Endothelial cell of umbilical vein (primary cell): ENCODE measurements around the gene MCC. TPM values are rescaled to one million over a fixed set of nuclear protein-coding genes. Genes with fewer than 3 reads are reported as not detected.

Experiments used
- BruUV-seq: library from RNA; stranded (reverse); fragments of 400-500 nt; replicated peaks from 2 replicates; lab custom pipeline; 2021; lab: Mats Ljungman, UMichigan
- CTCF ChIA-PET: fragments of 300-600, 350-600 bp; sonication (Branson Sonifier 250); formaldehyde crosslinking; loops from one replicate; lab custom pipeline; 2021; ENCODE audit warnings: antibody characterized with exemption, inconsistent platforms; lab: Charles Lee
- POLR2A ChIA-PET: fragments of 300-600, 350-600 bp; sonication (Branson Sonifier 250); formaldehyde crosslinking; loops from one replicate; lab custom pipeline; 2021; ENCODE audit warnings: antibody characterized with exemption, inconsistent platforms; lab: Charles Lee
- DNase-seq: peaks from one replicate; pipeline ENCODE4 v3.0.0-alpha.2; 2011; ENCODE audit warnings: low read depth, low spot score
- FAIRE-seq: peaks from 2 replicates; lab custom pipeline; 2011; peaks lifted over from hg19 to GRCh38; lab: Jason Lieb, UNC
- H2AFZ ChIP-seq: 2 replicates; pipeline ENCODE4 v1.6.0; 2012; ENCODE audit warnings: low read depth, low read length, control low read depth, inconsistent platforms
- H3K27ac ChIP-seq: 2 replicates; pipeline ENCODE4 v1.5.1; 2011; ENCODE audit warnings: low read depth, mild to moderate bottlenecking, control low read depth, low read length, moderate library complexity; ENCODE audit not compliant: insufficient read depth
- H3K27me3 ChIP-seq, 2 experiments: 2 replicates each; pipeline versions ENCODE4 v1.6.0 to v1.6.1; 2011; ENCODE audit warnings: low read length in 2 of 2, mixed read lengths in 1 of 2; ENCODE audit not compliant: control insufficient read depth in 2 of 2, insufficient read depth in 2 of 2
- H3K36me3 ChIP-seq, 2 experiments: 2 replicates in 1 of 2; 3 replicates in 1 of 2; pipeline ENCODE4 v1.5.1; 2011; ENCODE audit warnings: low read length in 2 of 2, mild to moderate bottlenecking in 1 of 2, moderate library complexity in 1 of 2; ENCODE audit not compliant: control insufficient read depth in 2 of 2, insufficient read depth in 2 of 2; ENCODE audit errors: extremely low read depth in 1 of 2
- H3K4me1 ChIP-seq: 3 replicates; pipeline ENCODE4 v1.5.1; 2011; ENCODE audit warnings: mild to moderate bottlenecking, low read length; ENCODE audit not compliant: control insufficient read depth, insufficient read depth; ENCODE audit errors: extremely low read depth
- H3K4me2 ChIP-seq: 2 replicates; pipeline ENCODE4 v1.6.1; 2011; ENCODE audit warnings: low read length, control low read depth, mixed read lengths; ENCODE audit not compliant: insufficient read depth
- H3K4me3 ChIP-seq, 3 experiments: fragments of 200-600 bp in 1 of 3; sonication (generic), shearing (Covaris generic) in 1 of 3; replicated peaks in 1 of 3; 2 replicates each; pipeline ENCODE4 v1.5.1; 2011 to 2016; ENCODE audit warnings: control low read depth in 3 of 3, low read length in 3 of 3, mild to moderate bottlenecking in 2 of 3, inconsistent platforms in 1 of 3, low read depth in 1 of 3, moderate library complexity in 1 of 3; ENCODE audit not compliant: insufficient read depth in 1 of 3
- H3K79me2 ChIP-seq: 2 replicates; pipeline ENCODE4 v1.6.0; 2012; ENCODE audit warnings: low read length, inconsistent platforms; ENCODE audit not compliant: control insufficient read depth, insufficient read depth
- H3K9ac ChIP-seq: replicated peaks from 2 replicates; pipeline ENCODE3; 2011; ENCODE audit warnings: low read length, control low read depth; ENCODE audit not compliant: insufficient read depth; ENCODE audit errors: extremely low read depth
- H3K9me1 ChIP-seq: replicated peaks from 3 replicates; pipeline ENCODE4 v1.6.0; 2011; ENCODE audit warnings: mild to moderate bottlenecking, low read length; ENCODE audit not compliant: control insufficient read depth, insufficient read depth; ENCODE audit errors: extremely low read depth
- H3K9me3 ChIP-seq: replicated peaks from 2 replicates; pipeline ENCODE4 v1.5.1; 2012; ENCODE audit warnings: low read length, inconsistent platforms; ENCODE audit not compliant: control insufficient read depth, insufficient read depth
- H4K20me1 ChIP-seq: replicated peaks from 2 replicates; pipeline ENCODE3; 2011; ENCODE audit warnings: mild to moderate bottlenecking, low read length; ENCODE audit not compliant: control insufficient read depth, insufficient read depth; ENCODE audit errors: extremely low read depth
- CTCF ChIP-seq, 2 donors: IDR thresholded peaks; 1 replicate in 1 of 2; 2 replicates in 1 of 2; pipeline ENCODE4 v1.5.1; 2011; ENCODE audit warnings: low read length in 2 of 2, mild to moderate bottlenecking in 2 of 2, moderate library complexity in 2 of 2, control low read depth in 1 of 2, inconsistent platforms in 1 of 2, low read depth in 1 of 2; ENCODE audit not compliant: insufficient read depth in 1 of 2; ENCODE audit errors: extremely low read depth in 1 of 2
- EZH2 ChIP-seq: IDR thresholded peaks from 2 replicates; pipeline ENCODE4 v1.6.1; 2012; ENCODE audit warnings: borderline replicate concordance, low read depth, mild to moderate bottlenecking, moderate library complexity, low read length, inconsistent platforms; ENCODE audit not compliant: severe bottlenecking
- FOS ChIP-seq: IDR thresholded peaks from 2 replicates; pipeline ENCODE4 v1.6.1; 2011; ENCODE audit warnings: mild to moderate bottlenecking, low read length, moderate library complexity, borderline replicate concordance; ENCODE audit not compliant: insufficient read depth
- GATA2 ChIP-seq: IDR thresholded peaks from 2 replicates; pipeline ENCODE4 v1.7.0; 2011; ENCODE audit warnings: low read depth, mild to moderate bottlenecking, moderate library complexity, mixed read lengths, low read length; ENCODE audit not compliant: insufficient read length, insufficient read depth
- JUN ChIP-seq: IDR thresholded peaks from 2 replicates; pipeline ENCODE4 v1.6.1; 2011; ENCODE audit warnings: borderline replicate concordance, low read depth; ENCODE audit not compliant: insufficient read length, insufficient read depth
- MAX ChIP-seq: IDR thresholded peaks from 2 replicates; pipeline ENCODE4 v1.6.1; 2011; ENCODE audit not compliant: insufficient read depth, insufficient read length
- MYC ChIP-seq: IDR thresholded peaks from one replicate; pipeline ENCODE4 v1.6.1; 2011; ENCODE audit warnings: mild to moderate bottlenecking, low read depth, low read length
- POLR2A ChIP-seq: IDR thresholded peaks from 2 replicates; pipeline ENCODE4 v1.6.1; 2012; ENCODE audit warnings: low read depth, mild to moderate bottlenecking, control low read depth, low read length
- POLR2AphosphoS5 ChIP-seq: IDR thresholded peaks from 2 replicates; pipeline ENCODE4 v1.6.1; 2012; ENCODE audit warnings: low read depth, mild to moderate bottlenecking, control low read depth, low read length, moderate library complexity; ENCODE audit not compliant: insufficient read depth
- dilution Hi-C: fragments of 300-500 bp; cut with MboI; formaldehyde crosslinking; loops from one replicate; pipeline ENCODE4 v1.15.0; 2019; ENCODE audit warnings: low sequenced_read_pairs; ENCODE audit not compliant: extremely low pct_ligation_motif_present
- intact Hi-C: fragments of 100-400 bp; cut with micrococcal nuclease; formaldehyde crosslinking; loops from one replicate; pipeline ENCODE4 v1.10.0; 2022
- polyA plus RNA-seq, 4 experiments: library from polyadenylated mRNA; depleted of rRNA in 3 of 4; stranded (reverse) in 3 of 4; unstranded in 1 of 4; fragments of >200 nt; gene quantifications; 2 replicates each; pipeline versions ENCODE4 v1.2.1 to v1.2.3, GENCODE V29; 2011 to 2012; ENCODE audit warnings: missing spikeins in 1 of 4
- total RNA-seq: library from RNA; stranded (reverse); gene quantifications from 2 replicates; pipeline ENCODE4 v1.2.3, GENCODE V29; 2021

Gene MCC
- total and polyA plus RNA-seq, 2 donors (not counting 3 experiments of a cell fraction or from before 2014, with no cell fraction given), result 6.9 to 27.5 TPM

- POLR2A ChIA-PET, result no interaction called here
Observed at GRCh38 chr5:113359419-113359818, 128.8 kb downstream of the MCC start.

More at GRCh38 chr5:113359419-113359818, 128.8 kb downstream of the MCC start:
- Histone ChIP-seq H2AFZ (no peak overlapping the region), H3K4me1 (peaks cover 7% of the 10 kb centered on the region), H3K4me2 (no peak overlapping the region), H3K9ac (no peak overlapping the region), H3K9me1 (no peaks in the 10 kb centered on the region), H3K36me3 (no peaks in the 10 kb centered on the region), H3K4me3 (no peak overlapping the region), H3K27ac (no peak overlapping the region), H3K79me2 (no peaks in the 10 kb centered on the region), H4K20me1 (no peaks in the 10 kb centered on the region), H3K9me3 (no peaks in the 10 kb centered on the region), H3K27me3 (no peaks in the 10 kb centered on the region)
- FAIRE-seq (no peak), DNase-seq (peak; percentile 37)
- CTCF ChIA-PET, result interaction anchor here (0.9 kb wide), 1 partner anchor 24 kb away, joined by 3 read pairs; no protein-coding TSS in a partner anchor
- dilution Hi-C loops (no loop called here), intact Hi-C loops (no loop called here)
- BruUV-seq, result no TSS peak
- TF ChIP-seq FOS (no peak), EZH2 (no peak), POLR2AphosphoS5 (no peak), JUN (no peak), GATA2 (no peak), CTCF (IDR thresholded peaks at IDR 0.05; ENCODE audit: extremely low read depth in 1 of 2, insufficient read depth in 1 of 2, low read depth in 1 of 2, low read length in 2 of 2) (no peak), MAX (no peak), MYC (no peak), POLR2A (no peak)
